ENCODE data around the gene IMPA2. TPM values are rescaled to one million over a fixed set of nuclear protein-coding genes. Genes with fewer than 3 reads are reported as not detected.

The IMPA2 gene
- total and polyA plus RNA-seq, 2 donors (not counting 1 experiment from before 2014, with no cell fraction given): 3.8 to 23.0 TPM

GRCh38 chr18:11960743-11961380, 20.4 kb upstream of the IMPA2 start:
- no peak overlapping the region for H3K4me2 ChIP-seq (ENCODE audit: extremely low read depth, insufficient read depth, low read length)
- no peak overlapping the region for H3K27ac ChIP-seq (ENCODE audit: insufficient read depth, low read length)
- no peaks in the 10 kb centered on the region for H3K79me2 ChIP-seq (ENCODE audit: control insufficient read depth, insufficient read depth, low read length)
- no peak for DNase-seq (ENCODE audit: low read depth in 2 of 2)
- H3K36me3 ChIP-seq (ENCODE audit: control insufficient read depth, insufficient read depth, low read length): no peaks in the 10 kb centered on the region
- no peaks in the 10 kb centered on the region for H4K20me1 ChIP-seq (ENCODE audit: control insufficient read depth, extremely low read depth, insufficient read depth, low read length)
- no peaks in the 10 kb centered on the region for H3K9me3 ChIP-seq (ENCODE audit: control insufficient read depth, insufficient read depth, low read depth, low read length)
- no peak for TF ChIP-seq EZH2 (IDR thresholded peaks at IDR 0.05; ENCODE audit: low read length, missing control alignments)
- TF ChIP-seq, protein P1, sequence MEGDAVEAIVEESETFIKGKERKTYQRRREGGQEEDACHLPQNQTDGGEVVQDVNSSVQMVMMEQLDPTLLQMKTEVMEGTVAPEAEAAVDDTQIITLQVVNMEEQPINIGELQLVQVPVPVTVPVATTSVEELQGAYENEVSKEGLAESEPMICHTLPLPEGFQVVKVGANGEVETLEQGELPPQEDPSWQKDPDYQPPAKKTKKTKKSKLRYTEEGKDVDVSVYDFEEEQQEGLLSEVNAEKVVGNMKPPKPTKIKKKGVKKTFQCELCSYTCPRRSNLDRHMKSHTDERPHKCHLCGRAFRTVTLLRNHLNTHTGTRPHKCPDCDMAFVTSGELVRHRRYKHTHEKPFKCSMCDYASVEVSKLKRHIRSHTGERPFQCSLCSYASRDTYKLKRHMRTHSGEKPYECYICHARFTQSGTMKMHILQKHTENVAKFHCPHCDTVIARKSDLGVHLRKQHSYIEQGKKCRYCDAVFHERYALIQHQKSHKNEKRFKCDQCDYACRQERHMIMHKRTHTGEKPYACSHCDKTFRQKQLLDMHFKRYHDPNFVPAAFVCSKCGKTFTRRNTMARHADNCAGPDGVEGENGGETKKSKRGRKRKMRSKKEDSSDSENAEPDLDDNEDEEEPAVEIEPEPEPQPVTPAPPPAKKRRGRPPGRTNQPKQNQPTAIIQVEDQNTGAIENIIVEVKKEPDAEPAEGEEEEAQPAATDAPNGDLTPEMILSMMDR (conservative IDR thresholded peaks at IDR 0.05 in 1 of 2, IDR thresholded peaks at IDR 0.05 in 1 of 2; ENCODE audit: low read depth in 1 of 2, low read length in 2 of 2): no peak
- H3K4me3 ChIP-seq (replicated peaks in 1 of 4; ENCODE audit: control extremely low read depth in 1 of 4, insufficient read depth in 1 of 4, low read depth in 3 of 4, low read length in 4 of 4): no peak overlapping the region
- H3K9ac ChIP-seq (ENCODE audit: insufficient read depth, low read length): no peak overlapping the region
- no peaks in the 10 kb centered on the region for H3K4me1 ChIP-seq (ENCODE audit: control insufficient read depth, extremely low read depth, insufficient read depth, low read length)
- H3K27me3 ChIP-seq (ENCODE audit: control insufficient read depth, insufficient read depth, low read length): no peaks in the 10 kb centered on the region
- no peak overlapping the region for H2AFZ ChIP-seq (ENCODE audit: low read length)

DNA sequence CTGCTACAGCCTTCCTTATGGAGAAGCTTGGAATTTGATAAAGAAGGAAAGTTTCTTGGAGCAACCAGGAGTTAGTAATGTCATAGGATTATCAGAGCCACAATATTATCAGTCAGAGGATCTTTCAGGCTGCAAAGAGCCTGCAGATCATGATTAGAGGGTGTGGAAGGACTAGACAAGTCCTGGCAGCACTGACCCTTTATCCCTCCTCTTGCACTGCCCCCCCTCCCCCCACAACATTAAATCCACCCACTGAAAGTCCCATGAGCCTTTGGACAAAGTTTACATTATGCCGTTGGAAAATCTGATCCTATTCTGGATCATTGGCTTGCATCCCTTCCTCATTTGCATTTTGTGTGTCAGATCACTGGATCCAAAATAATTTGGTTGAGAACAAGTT, 18.7 kb upstream of the IMPA2 start:
- Histone ChIP-seq H3K27me3 (ENCODE audit: control insufficient read depth, insufficient read depth, low read length) (no peaks in the 10 kb centered on the region), H3K9me3 (ENCODE audit: control insufficient read depth, insufficient read depth, low read depth, low read length) (no peaks in the 10 kb centered on the region), H3K9ac (ENCODE audit: insufficient read depth, low read length) (no peak overlapping the region), H2AFZ (ENCODE audit: low read length) (peak overlapping the region; percentile 35), H3K4me3 (replicated peaks in 1 of 4; ENCODE audit: control extremely low read depth in 1 of 4, insufficient read depth in 1 of 4, low read depth in 3 of 4, low read length in 4 of 4) (no peak overlapping the region), H3K79me2 (ENCODE audit: control insufficient read depth, insufficient read depth, low read length) (no peaks in the 10 kb centered on the region), H4K20me1 (ENCODE audit: control insufficient read depth, extremely low read depth, insufficient read depth, low read length) (no peaks in the 10 kb centered on the region), H3K27ac (ENCODE audit: insufficient read depth, low read length) (no peak overlapping the region), H3K4me2 (ENCODE audit: extremely low read depth, insufficient read depth, low read length) (no peak overlapping the region), H3K36me3 (ENCODE audit: control insufficient read depth, insufficient read depth, low read length) (no peaks in the 10 kb centered on the region), H3K4me1 (ENCODE audit: control insufficient read depth, extremely low read depth, insufficient read depth, low read length) (no peaks in the 10 kb centered on the region)
- DNase-seq (ENCODE audit: low read depth in 2 of 2): peak in 1 of 2 donors; percentile 25
- TF ChIP-seq EZH2 (IDR thresholded peaks at IDR 0.05; ENCODE audit: low read length, missing control alignments): no peak
- TF ChIP-seq, protein P1 (conservative IDR thresholded peaks at IDR 0.05 in 1 of 2, IDR thresholded peaks at IDR 0.05 in 1 of 2; ENCODE audit: low read depth in 1 of 2, low read length in 2 of 2): no peak

- Histone ChIP-seq H3K4me2 (ENCODE audit: extremely low read depth, insufficient read depth, low read length) (no peak overlapping the region), H2AFZ (ENCODE audit: low read length) (no peak overlapping the region), H3K27ac (ENCODE audit: insufficient read depth, low read length) (no peak overlapping the region), H3K79me2 (ENCODE audit: control insufficient read depth, insufficient read depth, low read length) (no peaks in the 10 kb centered on the region), H3K36me3 (ENCODE audit: control insufficient read depth, insufficient read depth, low read length) (no peaks in the 10 kb centered on the region), H3K4me1 (ENCODE audit: control insufficient read depth, extremely low read depth, insufficient read depth, low read length) (no peaks in the 10 kb centered on the region), H3K27me3 (ENCODE audit: control insufficient read depth, insufficient read depth, low read length) (no peaks in the 10 kb centered on the region), H3K9ac (ENCODE audit: insufficient read depth, low read length) (no peak overlapping the region), H3K4me3 (replicated peaks in 1 of 4; ENCODE audit: control extremely low read depth in 1 of 4, insufficient read depth in 1 of 4, low read depth in 3 of 4, low read length in 4 of 4) (no peak overlapping the region), H3K9me3 (ENCODE audit: control insufficient read depth, insufficient read depth, low read depth, low read length) (no peaks in the 10 kb centered on the region), H4K20me1 (ENCODE audit: control insufficient read depth, extremely low read depth, insufficient read depth, low read length) (no peaks in the 10 kb centered on the region)
- TF ChIP-seq, protein P1 (conservative IDR thresholded peaks at IDR 0.05 in 1 of 2, IDR thresholded peaks at IDR 0.05 in 1 of 2; ENCODE audit: low read depth in 1 of 2, low read length in 2 of 2): peak in 1 of 2 donors; percentile 29
- no peak for TF ChIP-seq EZH2 (IDR thresholded peaks at IDR 0.05; ENCODE audit: low read length, missing control alignments)
- DNase-seq (ENCODE audit: low read depth in 2 of 2): peak in 1 of 2 donors; percentile 43
These were observed 17.3 kb upstream of the IMPA2 start for GRCh38 chr18:11963991-11964484.

Data from fibroblast of lung (primary cell).